Measurements from ENCODE around the gene SLC6A19. TPM values are rescaled to one million over a fixed set of nuclear protein-coding genes. Genes with fewer than 3 reads are reported as not detected.

SLC6A19 gene
- total and polyA plus RNA-seq, 12 donors: 0.11 TPM; not detected in 11

DNA sequence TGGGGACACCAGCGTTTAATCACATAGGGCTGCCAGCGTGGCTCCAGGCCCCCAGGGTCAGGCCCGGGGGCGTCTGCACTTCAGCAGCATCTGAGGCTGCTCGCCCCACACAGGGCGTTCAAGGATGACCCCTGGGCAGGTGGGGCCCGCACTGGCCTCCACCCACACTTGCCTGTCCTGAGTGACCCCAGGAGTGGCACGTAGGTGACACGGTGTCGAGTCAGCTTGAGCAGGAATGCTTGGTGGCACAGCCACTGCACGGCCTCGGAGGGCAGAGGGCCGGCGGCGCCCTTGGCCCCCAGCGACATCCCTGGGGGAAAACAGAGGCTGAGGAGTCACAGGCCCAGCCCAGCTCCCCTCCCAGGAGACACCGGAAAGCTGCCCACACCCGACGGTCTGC, 52.8 kb downstream of the SLC6A19 start:
- Histone ChIP-seq H3K27me3 (peaks cover 0 to 30% (median 7%) of the 10 kb centered on the region in 7 donors), H3K4me1 (no peaks in the 10 kb centered on the region), H3K9me3 (no peaks in the 10 kb centered on the region), H3K27ac (no peak overlapping the region), H3K36me3 (no peaks in the 10 kb centered on the region), H3K4me3 (no peak overlapping the region)
- 83 to 84% methylated on average over 19 of the region's 19 CpGs for WGBS, 2 donors
- TF ChIP-seq, protein P1, sequence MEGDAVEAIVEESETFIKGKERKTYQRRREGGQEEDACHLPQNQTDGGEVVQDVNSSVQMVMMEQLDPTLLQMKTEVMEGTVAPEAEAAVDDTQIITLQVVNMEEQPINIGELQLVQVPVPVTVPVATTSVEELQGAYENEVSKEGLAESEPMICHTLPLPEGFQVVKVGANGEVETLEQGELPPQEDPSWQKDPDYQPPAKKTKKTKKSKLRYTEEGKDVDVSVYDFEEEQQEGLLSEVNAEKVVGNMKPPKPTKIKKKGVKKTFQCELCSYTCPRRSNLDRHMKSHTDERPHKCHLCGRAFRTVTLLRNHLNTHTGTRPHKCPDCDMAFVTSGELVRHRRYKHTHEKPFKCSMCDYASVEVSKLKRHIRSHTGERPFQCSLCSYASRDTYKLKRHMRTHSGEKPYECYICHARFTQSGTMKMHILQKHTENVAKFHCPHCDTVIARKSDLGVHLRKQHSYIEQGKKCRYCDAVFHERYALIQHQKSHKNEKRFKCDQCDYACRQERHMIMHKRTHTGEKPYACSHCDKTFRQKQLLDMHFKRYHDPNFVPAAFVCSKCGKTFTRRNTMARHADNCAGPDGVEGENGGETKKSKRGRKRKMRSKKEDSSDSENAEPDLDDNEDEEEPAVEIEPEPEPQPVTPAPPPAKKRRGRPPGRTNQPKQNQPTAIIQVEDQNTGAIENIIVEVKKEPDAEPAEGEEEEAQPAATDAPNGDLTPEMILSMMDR (IDR thresholded peaks at IDR 0.05): no peak
- DNase-seq: no peak
- intact Hi-C loops (cut with DNase I): no loop called here
- ATAC-seq: no peak

DNA sequence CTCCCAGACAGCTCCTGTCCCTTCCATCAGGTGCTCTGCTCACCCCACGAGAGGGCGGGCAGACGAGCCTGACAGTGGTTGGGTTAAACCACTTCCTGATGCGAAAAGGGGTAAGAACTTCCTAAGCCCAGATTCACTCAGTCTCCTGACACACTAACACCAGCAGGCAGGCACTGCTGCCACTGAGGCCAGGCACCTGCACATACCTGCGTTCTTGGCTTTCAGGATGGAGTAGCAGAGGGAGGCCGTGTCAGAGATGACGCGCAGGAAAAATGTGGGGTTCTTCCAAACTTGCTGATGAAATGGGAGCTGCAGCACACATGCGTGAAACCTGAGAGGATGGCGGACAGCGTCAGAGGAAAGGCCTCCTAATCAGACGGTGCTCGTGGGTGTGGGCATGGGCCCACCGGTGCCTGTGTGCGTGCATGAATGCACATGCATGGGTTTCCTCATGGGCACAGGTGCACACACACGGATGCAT, 53.7 kb downstream of the SLC6A19 start:
- TF ChIP-seq, protein P1 (IDR thresholded peaks at IDR 0.05): no peak
- ATAC-seq (peak in 1 of 8 donors; percentile 15), DNase-seq (no peak)
- H3K27ac ChIP-seq: no peak overlapping the region
- intact Hi-C loops (cut with DNase I): no loop called here
- peaks cover 0 to 20% (median 3%) of the 10 kb centered on the region in 7 donors for H3K27me3 ChIP-seq
- 74 to 75% methylated on average over 16 of the region's 16 CpGs for WGBS, 2 donors
- H3K4me1 ChIP-seq: no peaks in the 10 kb centered on the region
- no peak overlapping the region for H3K4me3 ChIP-seq
- H3K9me3 ChIP-seq: no peaks in the 10 kb centered on the region
- no peaks in the 10 kb centered on the region for H3K36me3 ChIP-seq

DNA sequence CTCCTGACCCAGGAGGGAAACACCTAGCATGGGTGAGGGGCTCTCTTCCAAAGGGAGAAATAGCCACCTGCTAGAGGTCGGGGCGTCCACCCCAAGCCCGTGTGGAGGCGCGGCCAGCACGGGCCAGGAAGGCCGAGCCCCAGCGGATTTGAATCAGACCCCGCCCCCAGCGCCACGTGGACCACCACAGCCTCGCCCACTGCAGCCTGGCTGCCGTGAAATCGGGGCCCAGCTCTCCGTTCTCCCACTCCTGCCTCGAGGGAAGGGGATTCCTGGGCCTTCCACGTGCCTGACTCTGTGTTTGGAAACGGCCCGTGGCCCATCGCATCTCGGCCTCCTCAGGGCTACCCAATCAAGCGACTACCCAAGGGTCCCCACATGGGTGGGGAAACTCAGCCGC, 55.4 kb downstream of the SLC6A19 start:
- DNase-seq (no peak), ATAC-seq (no peak)
- no peak overlapping the region for H3K4me3 ChIP-seq
- intact Hi-C loops (cut with DNase I): no loop called here
- H3K9me3 ChIP-seq: peaks cover 0 to 13% (median 4%) of the 10 kb centered on the region in 11 donors
- 84 to 86% methylated on average over 23 of the region's 23 CpGs for WGBS, 2 donors
- no peaks in the 10 kb centered on the region for H3K4me1 ChIP-seq
- TF ChIP-seq, protein P1 (IDR thresholded peaks at IDR 0.05): no peak
- H3K27me3 ChIP-seq: peaks cover 0 to 11% (median 3%) of the 10 kb centered on the region in 7 donors
- no peak overlapping the region for H3K27ac ChIP-seq
- H3K36me3 ChIP-seq: no peaks in the 10 kb centered on the region

DNA sequence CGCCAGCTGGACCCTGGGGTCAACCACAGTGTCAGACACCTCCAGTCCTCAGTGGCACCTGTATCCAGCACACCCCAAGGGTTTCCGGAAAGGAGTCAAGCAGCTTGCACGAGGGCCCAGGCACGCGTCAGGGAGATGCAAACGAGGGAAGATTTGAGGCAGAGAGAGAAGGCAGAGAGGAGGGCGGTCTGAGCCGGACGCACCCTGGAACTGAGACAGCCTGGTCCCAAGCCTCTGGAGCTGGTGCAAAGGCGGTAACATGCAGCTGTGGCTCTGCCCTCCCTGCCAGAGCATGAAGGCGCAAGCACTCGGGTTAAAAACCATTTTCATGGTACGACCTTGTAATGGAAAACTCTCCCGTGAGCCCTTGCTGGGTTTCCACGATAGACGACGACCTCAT, 56.0 kb downstream of the SLC6A19 start:
- 84% methylated on average over 17 of the region's 17 CpGs for WGBS, 2 donors
- ATAC-seq (no peak), DNase-seq (no peak)
- Histone ChIP-seq H3K27me3 (peaks cover 0 to 7% (median 3%) of the 10 kb centered on the region in 7 donors), H3K27ac (no peak overlapping the region), H3K4me3 (no peak overlapping the region), H3K9me3 (peaks cover 0 to 19% (median 10%) of the 10 kb centered on the region in 11 donors), H3K36me3 (no peaks in the 10 kb centered on the region), H3K4me1 (no peaks in the 10 kb centered on the region)
- TF ChIP-seq, protein P1 (IDR thresholded peaks at IDR 0.05): no peak
- intact Hi-C loops (cut with DNase I): no loop called here
